Fibroblast of lung (primary cell): ENCODE data around the gene NTF4. TPM values are rescaled to one million over a fixed set of nuclear protein-coding genes. Genes with fewer than 3 reads are reported as not detected.

Source experiments
- DNase-seq, 2 donors: peaks; one replicate each; pipeline versions ENCODE4 v3.0.0 to v3.0.0-alpha.2; 2010; ENCODE audit warnings: low read depth in 2 of 2
- H2AFZ ChIP-seq: 2 replicates; pipeline ENCODE4 v1.5.1; 2012; ENCODE audit warnings: low read length, control low read depth, inconsistent platforms
- H3K27ac ChIP-seq: 2 replicates; pipeline ENCODE4 v1.5.1; 2011; ENCODE audit warnings: low read length, control low read depth; ENCODE audit not compliant: insufficient read depth
- H3K27me3 ChIP-seq: 2 replicates; pipeline ENCODE4 v1.5.1; 2011; ENCODE audit warnings: mild to moderate bottlenecking, low read length; ENCODE audit not compliant: control insufficient read depth, insufficient read depth
- H3K36me3 ChIP-seq: 2 replicates; pipeline ENCODE4 v1.5.1; 2011; ENCODE audit warnings: low read length; ENCODE audit not compliant: control insufficient read depth, insufficient read depth
- H3K4me1 ChIP-seq: 2 replicates; pipeline ENCODE4 v1.5.1; 2011; ENCODE audit warnings: low read length; ENCODE audit not compliant: control insufficient read depth, insufficient read depth; ENCODE audit errors: extremely low read depth
- H3K4me2 ChIP-seq: 2 replicates; pipeline ENCODE4 v1.5.1; 2011; ENCODE audit warnings: low read length, control low read depth; ENCODE audit not compliant: insufficient read depth; ENCODE audit errors: extremely low read depth
- H3K4me3 ChIP-seq, 4 experiments: fragments of 200-600 bp in 1 of 4; sonication (generic) in 1 of 4; replicated peaks in 1 of 4; 2 replicates each; pipeline ENCODE4 v1.5.1; 2011 to 2016; ENCODE audit warnings: low read length in 4 of 4, low read depth in 3 of 4, mild to moderate bottlenecking in 3 of 4, control low read depth in 2 of 4, inconsistent platforms in 1 of 4, mixed read lengths in 1 of 4; ENCODE audit not compliant: insufficient read depth in 1 of 4; ENCODE audit errors: control extremely low read depth in 1 of 4
- H3K79me2 ChIP-seq: 2 replicates; pipeline ENCODE4 v1.5.1; 2012; ENCODE audit warnings: mild to moderate bottlenecking, low read length, inconsistent platforms; ENCODE audit not compliant: control insufficient read depth, insufficient read depth
- H3K9ac ChIP-seq: 2 replicates; pipeline ENCODE4 v1.5.1; 2011; ENCODE audit warnings: mild to moderate bottlenecking, low read length, control low read depth; ENCODE audit not compliant: insufficient read depth
- H3K9me3 ChIP-seq: 2 replicates; pipeline ENCODE4 v1.5.1; 2012; ENCODE audit warnings: low read depth, low read length; ENCODE audit not compliant: control insufficient read depth, insufficient read depth
- H4K20me1 ChIP-seq: 2 replicates; pipeline ENCODE4 v1.5.1; 2011; ENCODE audit warnings: low read length; ENCODE audit not compliant: control insufficient read depth, insufficient read depth; ENCODE audit errors: extremely low read depth
- EZH2 ChIP-seq: IDR thresholded peaks from 2 replicates; pipeline ENCODE4 v1.5.1; 2012; ENCODE audit warnings: low read length, control low read depth, mild to moderate bottlenecking; ENCODE audit errors: missing control alignments
- polyA plus RNA-seq, 2 donors: library from polyadenylated mRNA; depleted of rRNA in 1 of 2; stranded (reverse) in 1 of 2; unstranded in 1 of 2; fragments of >200 nt; gene quantifications; 2 replicates each; pipeline ENCODE4 v1.2.1, GENCODE V29; 2011 to 2012; ENCODE audit warnings: missing spikeins in 1 of 2
- total RNA-seq: library from RNA; depleted of rRNA; stranded (reverse); fragments of >200 nt; gene quantifications from 2 replicates; pipeline ENCODE4 v1.2.1, GENCODE V29; 2014
- TF ChIP-seq, protein P1 (sequence below), 2 donors: IDR thresholded peaks in 1 of 2; conservative IDR thresholded peaks in 1 of 2; 1 replicate in 1 of 2; 2 replicates in 1 of 2; pipeline ENCODE4 v1.5.1; 2011 to 2012; ENCODE audit warnings: low read length in 2 of 2, control low read depth in 1 of 2, inconsistent platforms in 1 of 2, low read depth in 1 of 2, mild to moderate bottlenecking in 1 of 2

NTF4 gene
- total and polyA plus RNA-seq, 2 donors (not counting 1 experiment from before 2014, with no cell fraction given): not detected

DNA sequence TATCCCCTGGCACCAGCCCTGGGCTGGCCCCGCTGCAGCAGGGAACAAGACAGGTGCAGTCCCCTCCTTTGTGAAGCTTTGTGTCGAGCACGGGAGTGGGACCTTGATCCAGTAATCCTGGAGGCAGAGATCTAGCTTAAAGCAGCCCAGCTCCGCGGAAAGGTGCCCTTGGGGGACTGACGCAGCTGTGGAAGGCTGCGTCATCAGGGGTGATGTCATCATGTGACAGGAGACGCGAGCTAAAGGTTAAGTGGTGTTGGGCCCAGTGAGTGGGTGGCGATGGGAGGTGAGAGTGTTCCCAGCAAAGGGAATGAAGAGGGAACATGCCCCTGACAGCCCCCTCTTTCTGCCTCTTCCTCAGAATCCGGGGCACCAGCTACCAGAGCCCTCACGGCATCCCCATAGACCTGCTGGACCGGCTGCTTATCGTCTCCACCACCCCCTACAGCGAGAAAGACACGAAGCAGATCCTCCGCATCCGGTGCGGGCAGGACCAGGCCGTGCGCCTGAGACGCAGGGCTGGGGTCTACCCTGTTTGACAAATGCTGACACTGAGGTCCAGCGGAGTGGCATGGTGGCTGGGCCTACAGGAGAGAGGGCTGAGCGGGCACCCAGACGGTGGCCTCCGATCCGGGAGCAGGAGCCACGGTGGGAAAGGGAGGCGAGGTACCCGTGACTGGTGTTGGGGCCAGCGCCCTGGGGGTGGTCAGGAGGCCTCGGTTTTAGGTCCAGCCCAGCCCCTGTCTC, 50.3 kb downstream of the NTF4 start:
- peaks cover 26% of the 10 kb centered on the region for H3K36me3 ChIP-seq
- H3K27ac ChIP-seq: no peak overlapping the region
- H3K4me3 ChIP-seq: no peak overlapping the region
- no peaks in the 10 kb centered on the region for H4K20me1 ChIP-seq
- peak in 1 of 2 donors; percentile 38 for DNase-seq
- H3K4me1 ChIP-seq: peaks cover 2% of the 10 kb centered on the region
- H3K27me3 ChIP-seq: no peaks in the 10 kb centered on the region
- no peaks in the 10 kb centered on the region for H3K9me3 ChIP-seq
- H3K9ac ChIP-seq: no peak overlapping the region
- no peak overlapping the region for H2AFZ ChIP-seq
- no peak for TF ChIP-seq EZH2
- TF ChIP-seq, protein P1, sequence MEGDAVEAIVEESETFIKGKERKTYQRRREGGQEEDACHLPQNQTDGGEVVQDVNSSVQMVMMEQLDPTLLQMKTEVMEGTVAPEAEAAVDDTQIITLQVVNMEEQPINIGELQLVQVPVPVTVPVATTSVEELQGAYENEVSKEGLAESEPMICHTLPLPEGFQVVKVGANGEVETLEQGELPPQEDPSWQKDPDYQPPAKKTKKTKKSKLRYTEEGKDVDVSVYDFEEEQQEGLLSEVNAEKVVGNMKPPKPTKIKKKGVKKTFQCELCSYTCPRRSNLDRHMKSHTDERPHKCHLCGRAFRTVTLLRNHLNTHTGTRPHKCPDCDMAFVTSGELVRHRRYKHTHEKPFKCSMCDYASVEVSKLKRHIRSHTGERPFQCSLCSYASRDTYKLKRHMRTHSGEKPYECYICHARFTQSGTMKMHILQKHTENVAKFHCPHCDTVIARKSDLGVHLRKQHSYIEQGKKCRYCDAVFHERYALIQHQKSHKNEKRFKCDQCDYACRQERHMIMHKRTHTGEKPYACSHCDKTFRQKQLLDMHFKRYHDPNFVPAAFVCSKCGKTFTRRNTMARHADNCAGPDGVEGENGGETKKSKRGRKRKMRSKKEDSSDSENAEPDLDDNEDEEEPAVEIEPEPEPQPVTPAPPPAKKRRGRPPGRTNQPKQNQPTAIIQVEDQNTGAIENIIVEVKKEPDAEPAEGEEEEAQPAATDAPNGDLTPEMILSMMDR (conservative IDR thresholded peaks at IDR 0.05 in 1 of 2, IDR thresholded peaks at IDR 0.05 in 1 of 2; ENCODE audit: low read depth in 1 of 2, low read length in 2 of 2): no peak
- H3K4me2 ChIP-seq: no peak overlapping the region
- no peaks in the 10 kb centered on the region for H3K79me2 ChIP-seq

DNA sequence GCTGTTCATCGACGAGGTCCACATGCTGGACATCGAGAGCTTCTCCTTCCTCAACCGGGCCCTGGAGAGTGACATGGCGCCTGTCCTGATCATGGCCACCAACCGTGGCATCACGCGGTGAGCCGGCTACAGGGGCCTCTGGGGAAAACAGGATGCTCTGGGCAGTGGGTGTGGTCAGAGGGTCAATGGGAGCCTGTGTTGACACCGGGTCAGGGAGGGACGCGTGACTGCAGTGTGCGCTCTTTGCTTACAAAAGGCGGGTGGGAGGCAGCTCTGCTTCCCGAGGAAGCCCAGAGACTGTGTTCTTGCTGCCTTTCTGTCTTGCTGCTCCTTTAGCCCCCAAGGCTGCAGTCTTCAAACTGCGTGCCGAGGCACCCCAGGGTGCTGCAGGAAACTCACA, 53.4 kb downstream of the NTF4 start:
- Histone ChIP-seq H3K4me3 (no peak overlapping the region), H4K20me1 (no peaks in the 10 kb centered on the region), H3K27me3 (no peaks in the 10 kb centered on the region), H2AFZ (no peak overlapping the region), H3K4me1 (no peaks in the 10 kb centered on the region), H3K9me3 (no peaks in the 10 kb centered on the region), H3K9ac (no peak overlapping the region), H3K36me3 (peaks cover 32% of the 10 kb centered on the region), H3K79me2 (no peaks in the 10 kb centered on the region), H3K4me2 (no peak overlapping the region), H3K27ac (no peak overlapping the region)
- no peak for TF ChIP-seq EZH2
- TF ChIP-seq, protein P1 (conservative IDR thresholded peaks at IDR 0.05 in 1 of 2, IDR thresholded peaks at IDR 0.05 in 1 of 2; ENCODE audit: low read depth in 1 of 2, low read length in 2 of 2): no peak
- DNase-seq: no peak

Other genes with a start within 250 kb of the NTF4 start
- gene HSD17B14, start 228.3 kb downstream of the NTF4 start, total RNA-seq: 7.7 and 11.1 TPM in 2 replicates
- 2.7 and 4.5 TPM in 2 replicates for gene HSD17B14, start 228.3 kb downstream of the NTF4 start, polyA plus RNA-seq
- gene PLEKHA4, start 196.2 kb downstream of the NTF4 start, total RNA-seq: 18.7 and 20.0 TPM in 2 replicates
- gene PLEKHA4, start 196.2 kb downstream of the NTF4 start, polyA plus RNA-seq: 6.6 and 11.1 TPM in 2 replicates
- 87.3 and 166 TPM in 2 replicates for gene PPP1R15A, start 192.4 kb downstream of the NTF4 start, total RNA-seq
- gene PPP1R15A, start 192.4 kb downstream of the NTF4 start, polyA plus RNA-seq: 46.3 and 116 TPM in 2 replicates
- gene TULP2, start 166.1 kb downstream of the NTF4 start, total RNA-seq: 0.51 and 0.83 TPM in 2 replicates
- 0.10 and 0.28 TPM in 2 replicates for gene TULP2, start 166.1 kb downstream of the NTF4 start, polyA plus RNA-seq
- gene NUCB1, start 164.5 kb downstream of the NTF4 start, total RNA-seq: 130 and 137 TPM in 2 replicates
- 101 and 129 TPM in 2 replicates for gene NUCB1, start 164.5 kb downstream of the NTF4 start, polyA plus RNA-seq
- 0.17 TPM in 1 of 2 replicates, not detected in the other for gene DHDH, start 131.1 kb downstream of the NTF4 start, total RNA-seq
- gene DHDH, start 131.1 kb downstream of the NTF4 start, polyA plus RNA-seq: 0.08 TPM in 1 of 2 replicates, not detected in the other
- 106 and 194 TPM in 2 replicates for gene BAX, start 109.9 kb downstream of the NTF4 start, total RNA-seq
- gene BAX, start 109.9 kb downstream of the NTF4 start, polyA plus RNA-seq: 70.1 and 90.3 TPM in 2 replicates
- gene FTL, start 99.5 kb downstream of the NTF4 start, total RNA-seq: 6,440 and 8,266 TPM in 2 replicates
- 1,844 and 2,689 TPM in 2 replicates for gene FTL, start 99.5 kb downstream of the NTF4 start, polyA plus RNA-seq
- gene GYS1, start 71.5 kb downstream of the NTF4 start, total RNA-seq: 18.7 and 31.2 TPM in 2 replicates
- gene GYS1, start 71.5 kb downstream of the NTF4 start, polyA plus RNA-seq: 42.8 and 43.0 TPM in 2 replicates
- gene RUVBL2, start 70.9 kb downstream of the NTF4 start, total RNA-seq: 128 and 158 TPM in 2 replicates
- gene RUVBL2, start 70.9 kb downstream of the NTF4 start, polyA plus RNA-seq: 77.6 and 157 TPM in 2 replicates
- not detected in 2 replicates for gene LHB, start 47.7 kb downstream of the NTF4 start, total RNA-seq
- gene LHB, start 47.7 kb downstream of the NTF4 start, polyA plus RNA-seq: 0.17 TPM in 1 of 2 replicates, not detected in the other
- not detected in 2 replicates for gene CGB3, start 40.5 kb downstream of the NTF4 start, total RNA-seq
- not detected in 2 replicates for gene CGB3, start 40.5 kb downstream of the NTF4 start, polyA plus RNA-seq
- gene CGB2, start 32.9 kb downstream of the NTF4 start, total RNA-seq: not detected in 2 replicates
- gene CGB2, start 32.9 kb downstream of the NTF4 start, polyA plus RNA-seq: not detected in 2 replicates
- gene CGB1, start 27.9 kb downstream of the NTF4 start, total RNA-seq: not detected in 2 replicates
- gene CGB1, start 27.9 kb downstream of the NTF4 start, polyA plus RNA-seq: not detected in 2 replicates
- gene CGB5, start 21.0 kb downstream of the NTF4 start, total RNA-seq: not detected in 2 replicates
- not detected in 2 replicates for gene CGB5, start 21.0 kb downstream of the NTF4 start, polyA plus RNA-seq
- gene CGB8, start 15.7 kb downstream of the NTF4 start, total RNA-seq: not detected in 2 replicates
- not detected in 2 replicates for gene CGB8, start 15.7 kb downstream of the NTF4 start, polyA plus RNA-seq
- under 0.01 TPM in 2 replicates for gene CGB7, start 7.1 kb downstream of the NTF4 start, total RNA-seq
- gene CGB7, start 7.1 kb downstream of the NTF4 start, polyA plus RNA-seq: 0.07 and 0.12 TPM in 2 replicates
- not detected in 2 replicates for gene KCNA7, start 7.9 kb upstream of the NTF4 start, total RNA-seq
- gene KCNA7, start 7.9 kb upstream of the NTF4 start, polyA plus RNA-seq: not detected in 2 replicates
- 114 and 142 TPM in 2 replicates for gene SNRNP70, start 20.6 kb upstream of the NTF4 start, total RNA-seq
- gene SNRNP70, start 20.6 kb upstream of the NTF4 start, polyA plus RNA-seq: 72.2 and 83.0 TPM in 2 replicates
- gene LIN7B, start 49.6 kb upstream of the NTF4 start, total RNA-seq: 8.0 and 10.9 TPM in 2 replicates
- 2.6 TPM in 2 replicates for gene LIN7B, start 49.6 kb upstream of the NTF4 start, polyA plus RNA-seq
- 0.51 and 0.83 TPM in 2 replicates for gene C19orf73, start 54.3 kb upstream of the NTF4 start, total RNA-seq
- 0.27 and 0.30 TPM in 2 replicates for gene C19orf73, start 54.3 kb upstream of the NTF4 start, polyA plus RNA-seq
- gene PPFIA3, start 54.7 kb upstream of the NTF4 start, total RNA-seq: 0.77 and 1.3 TPM in 2 replicates
- gene PPFIA3, start 54.7 kb upstream of the NTF4 start, polyA plus RNA-seq: 0.37 and 0.62 TPM in 2 replicates
- gene HRC, start 90.6 kb upstream of the NTF4 start, total RNA-seq: under 0.01 TPM in 1 of 2 replicates, not detected in the other
- gene HRC, start 90.6 kb upstream of the NTF4 start, polyA plus RNA-seq: 0.16 TPM in 1 of 2 replicates, not detected in the other
- gene TRPM4, start 93.0 kb upstream of the NTF4 start, total RNA-seq: 6.9 and 18.7 TPM in 2 replicates
- gene TRPM4, start 93.0 kb upstream of the NTF4 start, polyA plus RNA-seq: 6.1 and 6.7 TPM in 2 replicates